Measurements from ENCODE around the gene SLC35A4.

Gene SLC35A4

GRCh38 chr5:140564196-140565023 is at the start of gene SLC35A4, which contains the start of gene APBB3:
TSS of gene SLC35A4 (plus strand) at chr5:140564828. CDS start at chr5:140567170, 2,342 bp downstream.
TSS of gene APBB3 (minus strand) at chr5:140564598. CDS start at chr5:140564245, 353 bp downstream.
- DNase-seq, result peak; percentile 96 to 100

GRCh38 chr5:140524003-140524402 is 40.6 kb upstream of the SLC35A4 start:
- no peak for DNase-seq

DNA sequence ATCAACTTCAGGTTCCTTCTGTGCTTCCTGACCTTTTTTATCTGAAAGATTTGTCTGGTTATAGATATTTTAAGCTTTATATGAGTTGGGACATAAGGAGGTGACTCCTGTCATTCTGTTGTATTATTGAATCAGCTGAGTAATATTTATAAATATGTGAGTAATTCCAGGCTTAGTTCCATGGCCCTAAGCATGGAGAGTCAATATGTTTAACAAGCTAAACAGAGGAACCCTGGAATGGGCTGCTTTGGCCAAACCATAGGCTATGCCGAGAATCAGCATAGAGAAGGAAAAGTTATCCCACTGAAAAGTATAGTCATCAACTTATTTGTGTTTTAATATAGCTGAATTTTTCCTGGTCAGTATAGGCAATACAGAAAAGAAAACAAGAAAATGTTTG is 24.4 kb upstream of the SLC35A4 start:
- no peak for DNase-seq

- no peak for DNase-seq
Measured at GRCh38 chr5:140542972-140543371, 21.7 kb upstream of the SLC35A4 start.

DNA sequence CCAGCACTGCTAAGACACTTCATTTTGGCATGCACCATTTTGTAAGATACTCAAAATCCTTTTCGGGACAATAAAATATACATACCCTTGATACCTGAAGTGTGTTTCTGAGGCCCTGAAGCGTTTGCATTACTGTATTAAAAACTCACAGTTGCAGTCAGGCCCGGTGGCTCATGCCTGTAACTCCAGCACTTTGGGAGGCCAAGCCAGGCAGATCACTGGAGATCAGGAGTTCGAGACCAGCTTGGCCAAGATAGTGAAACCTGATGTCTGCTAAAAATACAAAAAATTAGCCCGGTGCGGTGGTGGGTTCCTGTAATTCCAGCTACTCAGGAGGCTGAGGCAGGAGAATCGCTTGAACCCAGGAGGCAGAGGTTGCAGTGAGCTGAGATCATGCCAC is 19.6 kb upstream of the SLC35A4 start:
- DNase-seq, result no peak

GRCh38 chr5:140545606-140546005 is 19.0 kb upstream of the SLC35A4 start:
- DNase-seq, result no peak

DNA sequence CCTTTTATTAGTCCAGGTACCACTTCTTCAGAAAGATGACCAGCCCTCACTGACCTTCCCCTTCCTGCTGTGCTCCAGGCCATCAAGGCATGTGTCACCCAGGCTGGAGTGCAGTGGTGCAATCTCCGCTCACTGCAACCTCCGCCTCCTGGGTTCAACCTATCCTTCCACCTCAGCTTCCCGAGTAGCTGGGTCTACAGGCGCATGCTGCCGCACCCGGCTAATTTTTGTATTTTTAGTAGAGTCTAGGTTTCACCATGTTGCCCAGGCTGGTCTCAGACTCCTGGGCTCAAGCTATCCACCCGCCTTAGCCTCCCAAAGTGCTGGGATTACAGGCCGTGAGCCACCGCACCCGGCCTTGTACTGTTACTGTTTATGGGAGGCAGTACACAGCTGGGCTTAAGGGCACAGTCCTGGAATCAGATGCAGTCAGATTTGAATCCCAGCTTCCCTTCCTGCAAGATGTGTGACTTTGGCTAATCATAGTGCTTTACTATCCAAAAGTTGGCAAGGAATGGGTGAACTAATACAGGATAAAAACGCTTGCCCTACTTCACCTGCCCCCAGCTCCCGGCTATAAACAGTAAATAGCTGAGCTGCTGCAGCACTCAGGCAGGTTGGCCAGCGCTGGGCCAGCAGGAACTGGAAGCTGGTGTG is 17.6 kb upstream of the SLC35A4 start:
- DNase-seq, result no peak

- peak; percentile 94 to 96 for DNase-seq
Measured at GRCh38 chr5:140547508-140548299, 16.9 kb upstream of the SLC35A4 start, which contains the start of gene EIF4EBP3. TSS of gene EIF4EBP3 (plus strand) at chr5:140547662. CDS start at chr5:140547738, 76 bp downstream.

DNA sequence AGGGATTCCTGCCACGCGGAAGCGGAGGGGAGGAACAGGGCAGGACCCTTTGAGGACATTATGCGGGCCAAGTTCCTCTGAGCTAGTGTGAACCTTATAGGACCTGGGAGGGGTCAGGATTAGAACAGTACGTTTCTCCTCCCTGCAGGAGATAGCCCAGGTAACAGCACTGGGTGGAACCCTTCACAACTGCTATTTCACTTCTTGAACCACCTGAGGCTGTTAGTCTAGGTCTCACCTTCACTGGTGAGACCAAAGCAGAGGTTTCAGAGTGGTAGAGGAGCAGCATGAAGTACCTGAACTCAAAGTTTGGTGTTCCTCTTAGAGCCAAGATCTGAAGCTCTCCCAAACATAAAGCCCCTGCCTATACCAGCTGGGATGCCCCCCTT is 16.3 kb upstream of the SLC35A4 start:
- no peak for DNase-seq

DNA sequence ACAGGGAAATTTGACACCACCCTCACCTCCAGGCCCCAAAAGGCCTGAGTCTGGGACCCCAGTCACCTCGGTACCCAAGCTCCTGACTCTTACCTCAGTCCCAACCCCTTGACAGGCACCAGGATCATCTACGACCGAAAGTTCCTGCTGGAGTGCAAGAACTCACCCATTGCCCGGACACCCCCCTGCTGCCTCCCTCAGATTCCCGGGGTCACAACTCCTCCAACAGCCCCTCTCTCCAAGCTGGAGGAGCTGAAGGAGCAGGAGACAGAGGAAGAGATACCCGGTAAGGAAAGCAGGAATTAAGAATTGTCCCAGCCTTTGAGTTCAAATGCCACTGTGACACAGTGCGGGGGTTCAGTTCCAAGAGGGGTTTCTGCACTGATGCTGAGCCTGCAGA is 15.8 kb upstream of the SLC35A4 start:
- DNase-seq, result no peak

DNA sequence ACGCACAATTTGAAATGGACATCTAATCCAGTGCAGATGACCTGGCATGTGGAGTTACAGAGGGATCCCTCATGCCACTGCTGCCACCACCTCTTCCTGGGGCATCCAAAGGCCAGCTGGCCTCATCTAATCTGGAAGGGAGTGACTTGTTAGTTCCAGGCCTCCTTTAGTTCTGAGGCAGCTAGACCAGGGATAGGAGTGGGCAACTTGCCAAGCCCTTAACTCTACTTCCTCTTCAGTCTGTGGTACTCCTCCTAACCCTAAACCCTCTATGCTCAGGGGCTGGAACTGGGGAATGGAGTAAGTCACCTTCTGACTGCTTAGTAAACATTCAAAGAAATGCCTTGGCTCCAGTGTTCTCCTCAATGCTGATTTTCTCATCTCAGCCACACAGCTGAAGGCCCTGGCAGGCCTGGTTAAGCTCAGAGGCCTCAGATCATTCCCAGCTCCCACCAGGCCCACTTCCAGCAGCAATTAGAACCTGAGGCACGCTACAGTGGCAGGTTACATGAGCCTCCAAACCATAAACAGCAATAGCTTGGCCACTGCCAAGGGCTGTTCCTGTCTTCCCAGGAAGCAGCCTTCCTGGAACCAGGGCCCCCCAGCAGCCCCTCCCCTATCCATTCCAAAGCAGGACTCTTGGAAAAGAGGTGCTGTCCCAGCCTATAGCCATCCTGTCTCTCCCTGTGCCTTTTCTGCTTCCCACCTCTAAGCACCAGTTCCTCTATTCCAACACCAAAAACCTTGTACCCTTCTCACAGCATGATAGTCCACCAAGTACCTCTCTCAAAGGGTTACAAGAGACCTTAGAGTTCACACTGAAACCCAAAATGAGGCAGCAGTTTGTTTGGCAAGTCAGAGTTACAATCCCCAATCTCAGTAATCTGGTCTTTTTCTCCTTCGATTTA is 15.1 kb upstream of the SLC35A4 start:
- DNase-seq, result no peak

DNA sequence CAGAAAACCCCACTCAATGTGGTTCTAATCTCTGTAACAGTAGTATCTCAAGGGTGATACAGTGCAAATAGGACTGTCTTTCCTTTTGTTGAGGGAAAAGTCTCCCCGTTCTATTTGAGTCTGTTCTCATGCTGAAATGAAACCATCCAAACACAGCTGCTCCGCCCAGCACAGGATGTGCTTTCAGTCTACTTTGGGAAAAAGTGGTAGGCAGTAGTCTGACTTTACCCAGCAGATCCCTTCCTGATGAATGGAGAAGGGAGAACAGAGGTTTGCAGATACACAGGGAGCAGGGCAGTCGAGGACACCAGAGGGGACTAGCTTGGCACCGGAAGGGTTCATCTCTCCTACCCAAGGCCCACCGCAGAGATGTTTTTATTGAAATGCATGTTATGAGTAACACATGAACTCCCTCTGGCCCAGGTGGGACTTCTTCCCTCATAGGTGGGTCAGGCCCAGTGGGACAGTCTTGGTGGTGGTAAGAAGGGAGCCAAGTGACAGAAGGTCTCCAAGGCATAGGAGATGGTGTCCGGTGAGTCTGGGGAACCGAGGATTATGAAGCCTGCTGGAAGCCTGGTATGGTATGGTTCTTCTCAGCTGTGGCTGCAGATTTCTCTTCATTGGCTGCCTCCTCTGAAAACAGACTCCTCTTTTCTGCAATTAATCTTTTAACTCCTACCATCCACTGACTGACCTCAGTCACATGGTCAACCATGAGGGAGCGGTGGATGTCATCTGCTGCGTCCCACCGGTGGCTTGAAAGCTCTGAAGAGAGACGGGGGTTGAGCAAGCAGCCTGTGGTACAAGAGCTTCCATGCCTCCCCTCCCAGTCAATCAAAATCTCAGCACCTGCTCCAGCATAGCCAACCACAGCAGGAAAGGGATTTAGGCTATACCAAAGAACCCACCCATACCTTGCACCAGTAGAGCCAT is 14.2 kb upstream of the SLC35A4 start:
- DNase-seq, result peak in 1 of 2 donors; percentile 5

- no peak for DNase-seq
Measured at GRCh38 chr5:140551872-140552271, 12.8 kb upstream of the SLC35A4 start.

DNA sequence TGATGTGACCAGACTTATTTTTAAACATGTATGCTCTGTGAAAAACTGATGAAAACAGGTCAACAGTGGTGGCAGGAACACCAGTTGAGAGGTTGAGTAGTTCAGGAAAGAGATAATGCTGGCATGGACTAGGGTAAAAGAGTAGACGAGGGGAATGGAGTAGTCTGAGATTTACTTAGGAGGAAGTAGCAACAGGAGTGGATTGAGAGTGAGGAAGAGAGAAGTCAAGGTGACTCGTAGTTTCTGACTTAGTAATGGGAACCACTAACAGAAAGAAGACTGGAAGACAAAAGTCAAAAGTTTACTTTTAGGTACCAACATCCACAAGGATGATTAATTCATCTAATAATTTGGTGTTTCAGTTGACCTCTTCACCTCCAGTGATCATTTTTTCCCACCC is 11.0 kb upstream of the SLC35A4 start:
- DNase-seq, result no peak

GRCh38 chr5:140554454-140554853 is 10.2 kb upstream of the SLC35A4 start:
- DNase-seq, result no peak

GRCh38 chr5:140555747-140556312 is 8.8 kb upstream of the SLC35A4 start:
- no peak for DNase-seq

- DNase-seq, result no peak
Measured at GRCh38 chr5:140556438-140556837, 8.2 kb upstream of the SLC35A4 start.

GRCh38 chr5:140557136-140557805 is 7.4 kb upstream of the SLC35A4 start, which contains the start of gene SRA1:
TSS of gene SRA1 (minus strand) at chr5:140557473. CDS start at chr5:140557452, 21 bp downstream.
- peak; percentile 83 to 92 for DNase-seq

GRCh38 chr5:140557965-140558364 is 6.7 kb upstream of the SLC35A4 start:
- DNase-seq, result no peak

GRCh38 chr5:140558542-140558941 is 6.1 kb upstream of the SLC35A4 start:
- DNase-seq, result no peak

All from hippocampal formation (tissue), 2 donors.